ENCODE measurements around the gene TANC1.

TANC1 gene

GRCh38 chr2:159148901-159149300 lies 180.5 kb downstream of the TANC1 start:
- no peak for DNase-seq

GRCh38 chr2:159149747-159150146 lies 181.3 kb downstream of the TANC1 start:
- DNase-seq = no peak

- DNase-seq = no peak
Measured at GRCh38 chr2:159150280-159150746, 181.9 kb downstream of the TANC1 start.

- no peak for DNase-seq
Measured at GRCh38 chr2:159151198-159152127, 183.0 kb downstream of the TANC1 start.

GRCh38 chr2:159152128-159152778 lies 183.8 kb downstream of the TANC1 start:
- DNase-seq = no peak

- no peak for DNase-seq
Measured at GRCh38 chr2:159153063-159153462, 184.6 kb downstream of the TANC1 start.

GRCh38 chr2:159153463-159153862 lies 185.0 kb downstream of the TANC1 start:
- no peak for DNase-seq

GRCh38 chr2:159153951-159154350 lies 185.5 kb downstream of the TANC1 start:
- DNase-seq = no peak

GRCh38 chr2:159154366-159154765 lies 185.9 kb downstream of the TANC1 start:
- DNase-seq = no peak

- DNase-seq = no peak
Measured at GRCh38 chr2:159155320-159155719, 186.9 kb downstream of the TANC1 start.

GRCh38 chr2:159155791-159156190 lies 187.4 kb downstream of the TANC1 start:
- no peak for DNase-seq

- DNase-seq = no peak
Measured at GRCh38 chr2:159156834-159157233, 188.4 kb downstream of the TANC1 start.

GRCh38 chr2:159157361-159158209 lies 189.1 kb downstream of the TANC1 start:
- no peak for DNase-seq

GRCh38 chr2:159160412-159160811 lies 192.0 kb downstream of the TANC1 start:
- DNase-seq = no peak

- no peak for DNase-seq
Measured at GRCh38 chr2:159160954-159161353, 192.5 kb downstream of the TANC1 start.

GRCh38 chr2:159163930-159164329 lies 195.5 kb downstream of the TANC1 start:
- DNase-seq = no peak

GRCh38 chr2:159164457-159164911 lies 196.0 kb downstream of the TANC1 start:
- DNase-seq = no peak

GRCh38 chr2:159165048-159165447 lies 196.6 kb downstream of the TANC1 start:
- no peak for DNase-seq

- no peak for DNase-seq
Measured at GRCh38 chr2:159168707-159169106, 200.3 kb downstream of the TANC1 start.

- DNase-seq = no peak
Measured at GRCh38 chr2:159169187-159169586, 200.7 kb downstream of the TANC1 start.

GRCh38 chr2:159172403-159172802 lies 204.0 kb downstream of the TANC1 start:
- no peak for DNase-seq

GRCh38 chr2:159174759-159175158 lies 206.3 kb downstream of the TANC1 start:
- DNase-seq = no peak

- DNase-seq = no peak
Measured at GRCh38 chr2:159175182-159175581, 206.7 kb downstream of the TANC1 start.
